OCI-LY1 (cell line): Measurements from ENCODE around the gene RASSF4.

Experiments used
- EZH2 ChIP-seq: fragments of 200-600 bp; sonication (generic), shearing (Covaris generic); IDR thresholded peaks from 2 replicates; pipeline ENCODE4 v1.8.0; 2017; ENCODE audit warnings: borderline replicate concordance, mixed run types, mild to moderate bottlenecking, antibody characterized with exemption, low read length, moderate library complexity, mixed read lengths
- TF ChIP-seq, protein P1 (sequence below): fragments of 200-600 bp; sonication (generic), shearing (Covaris generic); IDR thresholded peaks from 2 replicates; pipeline ENCODE4 v1.5.1; 2017; ENCODE audit warnings: mild to moderate bottlenecking, antibody characterized with exemption, low read length, moderate library complexity, mixed read lengths

DNA sequence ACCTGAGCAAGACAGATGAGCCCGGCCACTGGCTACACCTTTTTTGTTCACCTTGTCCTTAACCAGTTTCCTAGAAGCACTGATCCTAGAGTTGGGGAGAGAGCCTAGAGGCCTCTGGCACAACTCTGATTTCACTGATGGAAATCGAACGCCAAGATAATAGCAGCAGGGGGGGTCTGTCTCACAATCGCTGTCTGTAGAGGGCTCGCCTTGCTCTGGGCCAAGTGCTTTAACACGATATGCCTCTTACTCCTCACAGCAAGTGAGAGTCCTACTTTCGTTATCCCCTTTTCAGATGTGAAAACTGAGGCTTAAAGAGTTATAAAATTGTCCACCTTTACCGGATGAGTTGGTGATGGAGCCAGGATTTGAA is 472 bp downstream of the RASSF4 start:
- no peak for TF ChIP-seq EZH2
- TF ChIP-seq, protein P1, sequence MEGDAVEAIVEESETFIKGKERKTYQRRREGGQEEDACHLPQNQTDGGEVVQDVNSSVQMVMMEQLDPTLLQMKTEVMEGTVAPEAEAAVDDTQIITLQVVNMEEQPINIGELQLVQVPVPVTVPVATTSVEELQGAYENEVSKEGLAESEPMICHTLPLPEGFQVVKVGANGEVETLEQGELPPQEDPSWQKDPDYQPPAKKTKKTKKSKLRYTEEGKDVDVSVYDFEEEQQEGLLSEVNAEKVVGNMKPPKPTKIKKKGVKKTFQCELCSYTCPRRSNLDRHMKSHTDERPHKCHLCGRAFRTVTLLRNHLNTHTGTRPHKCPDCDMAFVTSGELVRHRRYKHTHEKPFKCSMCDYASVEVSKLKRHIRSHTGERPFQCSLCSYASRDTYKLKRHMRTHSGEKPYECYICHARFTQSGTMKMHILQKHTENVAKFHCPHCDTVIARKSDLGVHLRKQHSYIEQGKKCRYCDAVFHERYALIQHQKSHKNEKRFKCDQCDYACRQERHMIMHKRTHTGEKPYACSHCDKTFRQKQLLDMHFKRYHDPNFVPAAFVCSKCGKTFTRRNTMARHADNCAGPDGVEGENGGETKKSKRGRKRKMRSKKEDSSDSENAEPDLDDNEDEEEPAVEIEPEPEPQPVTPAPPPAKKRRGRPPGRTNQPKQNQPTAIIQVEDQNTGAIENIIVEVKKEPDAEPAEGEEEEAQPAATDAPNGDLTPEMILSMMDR: no peak
